AG10803 (cell line): Measurements from ENCODE around the gene LDLRAD2.
A peak's percentile ranks its signal among the peaks of the same experiment; 100 is the strongest.
"Not testable (repeated sequence)": the region's sequence is repeated elsewhere in the genome, so short reads cannot be mapped to it uniquely, and the experiment has no call there.

ENCODE experiments used
- DNase-seq: peaks from one replicate; pipeline ENCODE4 v3.0.0; 2010; ENCODE audit warnings: low read depth
- H3K4me3 ChIP-seq: 2 replicates; pipeline ENCODE4 v1.5.1; 2011; ENCODE audit warnings: mild to moderate bottlenecking, low read length, control low read depth
- CTCF ChIP-seq: conservative IDR thresholded peaks from 2 replicates; pipeline ENCODE4 v1.5.1; 2011; ENCODE audit warnings: mild to moderate bottlenecking, low read length, control low read depth, inconsistent platforms

The LDLRAD2 gene

GRCh38 chr1:21781815-21782348 is 30.2 kb upstream of the LDLRAD2 start:
- H3K4me3 ChIP-seq, result peak overlapping the region; percentile 95
- peak; percentile 65 for DNase-seq
- TF ChIP-seq CTCF, result no peak

DNA sequence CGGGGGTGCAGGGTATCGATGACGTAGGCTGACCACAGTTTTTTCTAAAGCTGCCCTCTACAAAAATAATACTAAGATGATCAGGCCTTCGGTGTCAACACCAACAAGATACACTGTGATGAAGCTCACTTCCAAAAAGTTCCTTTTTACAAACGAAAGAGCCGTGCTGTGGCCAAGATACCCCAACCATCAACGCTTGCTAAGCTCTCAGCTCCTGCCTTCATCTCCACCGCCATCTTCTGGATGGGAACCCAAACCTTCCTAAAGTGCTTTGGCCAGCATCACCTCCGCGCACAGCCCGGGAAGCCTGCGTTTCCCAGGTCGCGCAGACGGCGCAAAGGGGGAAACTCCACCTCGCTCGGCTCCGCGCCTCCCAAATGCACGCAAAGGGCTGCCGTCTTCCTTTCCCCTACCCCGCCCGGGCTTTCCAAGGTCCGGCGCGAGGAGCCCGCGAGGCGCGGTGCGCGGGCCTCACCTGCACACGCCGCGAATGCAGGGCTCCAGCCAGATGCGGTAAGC is 29.7 kb upstream of the LDLRAD2 start:
- H3K4me3 ChIP-seq, result peak overlapping the region; percentile 95
- DNase-seq, result peak; percentile 54
- peak; percentile 53 for TF ChIP-seq CTCF

DNA sequence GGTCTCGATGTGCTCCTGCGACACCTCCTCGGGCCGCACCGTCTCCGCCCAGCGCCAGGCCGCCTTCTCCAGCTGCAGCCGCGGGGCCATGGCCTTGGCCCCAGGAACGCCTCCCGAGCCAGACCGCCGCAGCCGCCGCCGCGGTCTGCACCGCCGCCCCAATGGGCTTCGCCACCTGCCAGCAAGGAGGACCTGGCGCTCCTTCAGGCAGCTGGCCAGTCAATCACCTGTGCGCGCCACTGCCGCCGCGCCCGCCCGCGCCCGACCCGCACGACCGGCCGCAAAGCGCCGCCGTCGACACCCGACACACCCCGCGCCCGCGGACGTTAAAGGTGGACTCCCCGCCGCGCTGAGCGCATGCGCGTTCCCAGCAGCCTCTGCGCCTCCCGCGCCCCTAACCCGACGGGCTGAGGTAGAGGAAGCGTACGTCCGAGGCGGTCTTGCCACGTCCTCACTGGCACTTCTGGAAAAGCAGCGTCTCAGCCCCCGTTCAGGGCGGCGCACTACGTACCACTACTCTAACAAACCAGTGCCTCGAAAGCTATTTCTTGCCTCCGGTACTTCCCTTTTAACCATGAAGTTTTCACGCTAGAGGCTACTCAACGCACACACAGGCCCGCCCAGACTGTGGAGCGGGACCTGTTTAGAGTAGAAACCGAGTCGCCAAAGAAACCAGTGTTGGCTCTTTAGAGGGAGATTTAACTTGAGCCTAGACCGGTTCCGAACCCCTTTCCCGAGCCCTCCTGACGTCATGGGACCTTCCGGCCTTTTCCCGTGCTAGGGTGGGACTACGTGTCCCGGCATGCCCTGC is 29.0 kb upstream of the LDLRAD2 start, which contains the start of gene USP48:
Gene USP48 (minus strand): TSS at position 282 of the 811 bp plus-strand sequence. CDS start 192 bp downstream, at position 90.
- TF ChIP-seq CTCF, result no peak
- peak; percentile 96 for DNase-seq
- peak within 1 kb of the TSS; percentile 95 for H3K4me3 ChIP-seq

DNA sequence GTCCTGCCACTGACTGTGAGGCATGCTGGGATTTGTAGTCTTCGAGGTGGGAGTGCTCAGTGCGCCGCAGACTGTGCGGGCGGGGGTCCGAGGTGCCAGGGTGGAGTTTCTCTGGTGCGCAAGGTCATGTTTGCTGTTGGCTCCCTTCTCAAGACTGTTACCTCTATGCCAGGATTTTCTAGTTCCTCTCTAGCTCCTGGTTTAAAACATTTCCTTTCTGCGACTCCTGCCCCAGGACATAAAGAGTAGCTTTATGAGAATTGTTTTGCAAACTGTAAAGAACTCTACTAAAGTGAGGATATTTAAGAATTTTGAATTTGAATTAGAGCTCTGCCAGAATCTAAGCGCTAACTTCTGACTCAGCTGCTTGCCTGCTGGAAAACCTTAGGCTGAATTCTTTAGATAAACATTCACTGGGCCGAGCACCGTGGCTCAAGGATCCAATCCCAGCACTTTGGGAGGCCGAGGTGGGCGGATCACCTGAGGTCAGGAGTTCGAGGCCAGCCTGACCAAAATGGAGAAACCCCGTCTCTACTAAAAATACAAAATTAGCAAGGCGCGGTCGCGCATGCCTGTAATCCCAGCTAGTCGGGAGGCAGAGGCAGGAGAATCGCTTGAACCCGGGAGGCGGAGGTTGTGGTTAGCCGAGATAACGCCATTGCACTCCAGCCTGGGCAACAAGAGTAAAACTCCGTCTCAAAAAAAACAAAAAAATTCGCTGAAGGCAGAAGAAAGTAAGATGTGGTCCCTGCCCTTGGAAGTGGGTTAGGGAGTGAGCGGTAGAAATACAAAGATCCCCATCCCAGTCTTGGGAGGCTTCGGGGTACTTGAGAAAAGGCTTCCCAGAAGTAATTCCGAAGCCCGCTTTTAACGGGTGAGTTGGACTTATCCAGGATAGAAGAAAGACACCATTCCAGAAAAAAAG is 28.1 kb upstream of the LDLRAD2 start:
- TF ChIP-seq CTCF, result no peak
- peak; percentile 63 for DNase-seq
- H3K4me3 ChIP-seq, result peak overlapping the region; percentile 95

DNA sequence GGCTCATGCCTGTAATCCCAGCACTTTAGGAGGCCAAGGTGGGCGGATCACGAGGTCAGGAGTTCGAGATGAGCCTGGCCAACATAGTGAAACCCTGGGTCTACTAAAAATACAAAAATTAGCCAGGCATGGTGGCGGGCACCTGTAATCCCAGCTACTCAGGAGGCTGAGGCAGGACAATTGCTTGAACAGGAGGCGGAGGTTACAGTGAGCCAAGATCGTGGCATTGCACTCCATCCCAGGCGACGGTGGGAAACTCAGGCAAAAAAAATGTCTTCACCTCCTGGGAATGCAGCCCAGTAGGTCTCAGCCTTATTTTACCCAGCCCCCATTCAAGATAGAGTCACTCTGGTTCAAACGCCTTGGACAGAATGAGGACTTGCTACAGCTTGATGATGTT is 26.3 kb upstream of the LDLRAD2 start:
- DNase-seq, H3K4me3 ChIP-seq: not testable (repeated sequence)

DNA sequence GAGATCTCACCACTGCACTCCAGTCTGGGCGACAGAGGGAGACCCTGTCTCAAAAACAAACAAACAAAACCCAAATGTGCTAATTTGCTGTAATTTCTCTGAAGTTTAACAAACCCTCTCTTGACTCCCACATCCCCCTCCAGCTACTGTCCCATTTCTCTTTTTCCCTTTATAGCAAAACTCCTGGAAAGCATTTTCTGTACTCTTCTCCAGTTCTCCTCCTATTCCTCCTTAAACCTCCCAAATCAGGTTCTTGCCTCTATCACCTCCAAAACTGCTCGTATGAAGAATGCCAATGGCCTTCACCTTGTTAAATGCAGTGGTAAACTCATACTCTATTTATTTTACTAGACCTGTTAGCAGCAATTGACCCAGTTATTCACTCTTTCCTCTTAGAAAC is 25.4 kb upstream of the LDLRAD2 start:
- no peak overlapping the region for H3K4me3 ChIP-seq
- DNase-seq, result no peak
- TF ChIP-seq CTCF, result no peak

DNA sequence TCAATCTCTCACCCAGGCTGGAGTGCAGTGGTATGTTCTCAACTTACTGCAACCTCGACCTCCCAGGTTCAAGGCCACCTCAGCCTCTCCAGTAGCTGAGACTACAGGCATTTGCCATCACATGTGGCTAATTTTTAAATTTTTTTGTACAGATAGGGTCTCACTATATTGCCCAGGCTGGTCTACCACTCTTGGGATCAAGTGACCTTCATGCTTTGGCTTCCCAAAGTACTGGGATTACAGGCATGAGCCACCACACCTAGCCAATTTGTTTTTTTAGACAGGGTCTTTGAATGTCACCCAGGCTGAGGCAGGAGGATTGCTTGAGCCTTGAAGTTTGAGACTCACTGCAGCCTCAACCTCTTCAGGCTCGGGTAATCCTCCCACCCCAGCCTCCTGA is 19.0 kb upstream of the LDLRAD2 start:
- no peak for TF ChIP-seq CTCF
- no peak for DNase-seq
- no peak overlapping the region for H3K4me3 ChIP-seq
